ENCODE data around the gene MAML1.

The MAML1 gene

GRCh38 chr5:179812135-179812825, 79.7 kb downstream of the MAML1 start:
- no peak for DNase-seq

- no peak for DNase-seq
Observed at GRCh38 chr5:179812997-179813607, 80.5 kb downstream of the MAML1 start.

DNA sequence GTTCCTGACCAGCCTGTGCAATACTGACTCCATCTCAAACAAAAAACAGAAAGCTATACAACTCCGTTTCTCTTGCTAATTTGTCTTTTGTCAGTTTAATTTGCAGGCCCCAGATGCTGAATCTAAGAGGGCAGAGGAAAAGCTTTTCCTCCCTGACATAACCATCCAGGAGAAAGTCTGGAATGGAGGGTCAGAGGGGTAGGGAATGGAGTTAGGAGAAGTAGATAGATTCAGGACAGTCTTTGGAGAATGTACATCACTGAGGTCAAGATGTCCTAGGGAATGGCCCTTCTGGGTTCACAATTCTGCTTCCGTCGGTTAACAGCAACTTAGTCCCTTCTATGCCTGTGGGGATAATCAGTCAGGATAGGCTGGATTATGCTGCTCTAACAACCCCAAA, 81.5 kb downstream of the MAML1 start:
- DNase-seq: no peak

GRCh38 chr5:179815491-179816249, 83.0 kb downstream of the MAML1 start:
- no peak for DNase-seq

DNA sequence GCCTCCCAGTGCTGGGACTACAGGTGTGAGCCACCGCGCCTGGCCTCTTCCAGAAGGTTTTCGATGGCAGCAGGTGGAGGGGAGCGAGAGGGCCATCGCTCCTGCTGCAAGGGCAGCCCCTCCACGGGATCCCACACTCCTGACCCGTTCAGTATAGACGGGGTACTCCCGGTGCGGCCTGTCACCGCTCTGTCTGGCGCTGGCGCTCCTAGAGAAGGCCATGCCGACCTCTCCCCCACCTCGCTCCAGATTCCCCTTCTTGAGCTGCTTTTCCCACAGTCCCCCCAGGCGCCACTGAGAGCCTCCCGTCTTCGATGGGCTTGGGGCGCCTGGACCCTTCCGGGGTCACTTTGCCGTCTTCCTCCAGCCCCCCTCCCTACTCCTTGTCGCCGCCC, 83.8 kb downstream of the MAML1 start:
- no peak for DNase-seq

DNA sequence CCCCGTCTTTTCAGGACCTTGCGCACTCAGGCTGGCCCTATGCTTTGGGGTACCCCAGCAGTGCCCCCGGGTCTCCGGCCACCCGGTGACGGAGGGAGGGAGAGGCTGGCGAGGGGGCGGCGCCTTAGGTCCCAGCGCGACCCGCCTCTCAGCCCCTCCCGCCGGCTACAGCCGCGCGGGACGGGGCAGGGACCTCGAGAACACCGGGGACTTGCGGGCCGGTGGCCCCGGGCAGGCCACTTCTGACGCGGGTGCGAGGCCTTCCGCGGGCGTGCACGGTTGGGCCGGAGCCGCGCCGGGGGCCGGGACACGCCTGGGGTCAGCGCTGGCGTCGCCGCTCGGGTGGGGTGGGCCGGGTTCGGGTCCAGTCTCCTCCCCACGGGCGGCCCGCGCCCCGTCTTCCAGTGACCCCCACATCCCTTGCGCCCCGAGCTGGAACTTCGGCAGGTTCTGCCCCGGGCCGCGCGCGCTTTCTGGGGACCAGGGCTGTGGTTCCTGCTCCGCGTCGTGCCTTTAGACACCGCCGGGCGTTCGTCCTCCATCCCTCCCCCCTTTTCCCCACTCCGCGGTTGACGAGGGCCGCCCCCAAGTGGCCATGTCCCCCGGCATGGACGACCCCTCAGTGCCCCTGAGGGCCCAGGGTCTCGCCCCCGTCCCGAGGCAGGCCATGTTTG, 84.3 kb downstream of the MAML1 start:
- no peak for DNase-seq

- no peak for DNase-seq
Observed at GRCh38 chr5:179817470-179817840, 84.8 kb downstream of the MAML1 start.

DNA sequence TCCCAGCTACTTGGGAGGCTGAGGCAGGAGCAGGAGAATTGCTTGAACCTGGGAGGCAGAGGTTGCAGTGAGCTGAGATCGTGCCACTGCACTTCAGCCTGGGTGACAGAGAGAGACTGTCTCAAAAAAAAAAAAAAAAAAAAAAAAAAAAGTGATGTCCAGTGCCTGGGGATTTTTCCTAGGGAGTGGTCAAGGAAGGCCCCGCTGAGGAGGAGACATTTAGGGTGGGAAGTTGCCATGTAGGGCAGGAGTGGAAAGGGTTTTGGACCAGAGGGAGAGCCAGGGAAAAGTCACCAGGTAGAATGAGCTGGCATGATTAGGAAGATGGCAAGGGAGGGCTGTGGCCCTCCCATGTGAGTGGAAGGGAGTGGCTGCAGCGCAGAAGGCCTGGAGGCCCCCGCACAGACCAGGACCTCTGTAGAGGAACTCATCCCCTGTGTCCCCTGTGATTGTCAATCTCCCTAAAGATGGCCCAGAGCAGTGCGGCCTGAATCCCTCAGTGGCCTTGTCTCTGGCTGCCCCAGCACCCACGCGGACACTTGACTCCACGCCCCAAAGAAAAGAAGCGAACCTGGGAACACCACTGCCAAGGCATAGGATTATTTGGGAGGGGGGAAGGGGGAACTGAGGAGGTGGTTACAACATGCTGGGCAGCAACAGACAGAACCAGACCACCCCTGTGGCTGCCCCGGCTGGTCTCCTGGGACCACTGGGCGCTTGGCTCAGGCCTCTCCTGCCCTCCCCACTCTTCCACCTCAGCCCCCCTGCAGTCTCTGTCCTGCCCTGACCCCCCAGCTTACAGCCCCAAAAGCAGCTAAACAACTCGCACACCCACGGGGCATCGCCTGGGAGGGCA, 85.5 kb downstream of the MAML1 start:
- no peak for DNase-seq

DNA sequence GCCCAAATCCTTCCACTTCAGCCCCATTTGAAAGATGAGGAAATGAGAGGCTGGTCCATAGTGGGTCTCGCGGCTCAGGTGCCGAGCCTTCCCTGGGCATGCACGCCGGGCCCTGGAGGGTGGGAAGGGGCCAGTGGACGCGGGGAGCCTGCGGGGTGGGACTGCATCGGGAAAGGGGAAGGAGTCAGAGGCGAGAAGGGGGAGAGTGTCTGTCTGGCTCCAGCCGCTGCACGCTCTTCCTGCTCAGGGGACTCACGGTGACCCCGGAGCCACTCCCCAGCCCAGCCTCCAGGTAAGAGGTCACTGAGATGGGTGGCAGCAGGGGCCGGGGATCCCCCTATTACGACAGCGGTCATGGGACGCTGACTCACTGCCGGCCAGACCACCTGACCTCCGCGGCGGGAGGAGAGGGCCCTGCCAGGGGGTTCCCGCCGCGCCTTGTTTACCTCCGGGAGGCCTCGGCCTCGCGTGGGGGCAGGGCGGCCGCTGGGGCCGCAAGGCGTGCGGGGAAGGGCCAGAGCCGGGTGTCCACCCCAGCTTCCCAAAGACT, 86.2 kb downstream of the MAML1 start:
- DNase-seq: peak; percentile 33 to 58

GRCh38 chr5:179819296-179820126, 86.9 kb downstream of the MAML1 start:
- DNase-seq: peak in 1 of 2 experiments; percentile 57

DNA sequence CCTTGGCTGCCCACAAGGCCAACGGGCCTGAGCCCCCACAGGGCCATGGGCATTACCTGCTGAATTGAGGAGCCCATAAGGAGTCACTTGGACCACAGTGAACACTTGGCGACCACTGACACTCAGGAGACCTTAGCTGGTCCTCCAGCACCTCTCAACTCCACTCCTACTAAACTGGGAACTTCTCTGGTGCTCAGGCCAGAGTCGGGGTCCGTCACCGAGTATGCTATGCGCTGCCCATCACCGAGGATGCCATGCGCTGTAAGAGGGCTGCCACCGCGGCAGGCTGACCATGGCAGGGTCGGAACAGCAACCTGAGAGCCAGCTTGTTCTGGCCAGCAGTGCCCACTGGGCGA, 87.5 kb downstream of the MAML1 start:
- DNase-seq: no peak

DNA sequence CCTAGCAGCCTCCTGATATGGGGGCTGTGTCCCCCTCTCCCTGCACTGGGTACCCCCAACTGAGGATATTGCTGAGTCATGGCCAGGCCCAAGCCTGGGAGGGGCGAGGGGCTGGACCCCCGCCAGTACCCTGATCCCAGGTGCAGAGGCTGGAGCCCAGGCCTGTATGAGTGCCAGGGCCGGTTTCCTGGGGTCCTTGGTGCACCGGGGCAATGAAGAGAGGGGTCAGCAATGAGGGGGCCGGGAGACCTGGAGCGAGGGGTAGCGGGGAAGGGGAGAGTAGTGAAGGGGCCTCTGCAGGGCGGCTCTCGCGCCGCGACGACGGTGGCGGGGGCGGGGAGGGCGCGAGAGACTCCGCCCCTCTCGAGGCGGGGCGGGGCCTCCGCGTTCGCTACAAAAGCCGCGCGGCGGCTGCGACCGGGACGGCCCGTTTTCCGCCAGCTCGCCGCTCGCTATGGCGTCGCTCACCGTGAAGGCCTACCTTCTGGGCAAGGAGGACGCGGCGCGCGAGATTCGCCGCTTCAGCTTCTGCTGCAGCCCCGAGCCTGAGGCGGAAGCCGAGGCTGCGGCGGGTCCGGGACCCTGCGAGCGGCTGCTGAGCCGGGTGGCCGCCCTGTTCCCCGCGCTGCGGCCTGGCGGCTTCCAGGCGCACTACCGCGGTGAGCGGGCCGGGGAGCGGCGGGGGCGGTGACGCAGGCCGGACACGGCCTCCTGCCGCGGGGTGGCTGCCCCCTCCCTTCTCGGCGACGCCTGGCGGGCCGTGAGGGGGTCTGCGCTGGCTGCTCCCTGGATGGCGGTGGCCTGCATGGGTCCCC, 88.1 kb downstream of the MAML1 start, which contains the start of gene SQSTM1:
Gene SQSTM1, plus strand, starts transcription at position 423 of the 815 bp plus-strand sequence. Its CDS starts 32 bp downstream, at position 455.
- DNase-seq: peak; percentile 69 to 72

DNA sequence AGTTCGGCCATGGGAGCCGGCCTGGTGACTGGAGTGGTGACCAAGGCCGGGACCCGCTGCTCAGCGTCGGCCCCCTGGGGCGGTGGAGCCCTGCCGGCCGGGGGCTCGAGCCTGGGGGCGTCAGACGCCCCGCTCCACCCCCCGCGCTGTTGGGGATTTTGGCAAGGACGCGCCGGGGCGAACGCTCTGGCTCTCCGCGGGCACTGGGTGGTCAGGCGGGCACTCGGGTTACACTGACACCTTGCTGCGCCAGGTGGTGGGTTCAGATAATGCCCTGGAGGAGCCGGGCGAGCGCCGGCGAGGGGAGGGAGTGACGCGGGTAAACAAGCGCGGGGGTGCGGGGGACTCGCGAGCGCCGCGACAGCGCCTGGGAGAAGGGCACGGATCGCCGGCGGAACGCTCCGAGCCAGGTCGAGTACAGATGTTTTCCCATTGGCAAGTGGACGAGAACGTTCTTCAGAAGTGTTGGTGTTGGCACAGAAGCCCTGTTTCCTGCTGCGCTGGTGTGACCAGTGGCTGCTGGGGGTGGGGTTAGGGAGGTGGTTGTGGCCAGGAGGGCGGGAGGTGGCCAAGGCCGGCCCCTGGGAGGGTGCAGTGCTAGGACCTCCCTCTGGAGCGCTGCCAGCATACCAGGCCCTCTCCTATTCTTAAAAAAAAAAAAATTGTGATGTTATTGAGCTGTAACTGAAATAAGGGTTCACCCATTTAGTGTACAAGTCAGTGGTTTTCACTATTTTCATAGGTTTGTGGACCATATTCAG, 88.9 kb downstream of the MAML1 start:
- peak; percentile 76 to 81 for DNase-seq

GRCh38 chr5:179822059-179822432, 89.4 kb downstream of the MAML1 start:
- no peak for DNase-seq

DNA sequence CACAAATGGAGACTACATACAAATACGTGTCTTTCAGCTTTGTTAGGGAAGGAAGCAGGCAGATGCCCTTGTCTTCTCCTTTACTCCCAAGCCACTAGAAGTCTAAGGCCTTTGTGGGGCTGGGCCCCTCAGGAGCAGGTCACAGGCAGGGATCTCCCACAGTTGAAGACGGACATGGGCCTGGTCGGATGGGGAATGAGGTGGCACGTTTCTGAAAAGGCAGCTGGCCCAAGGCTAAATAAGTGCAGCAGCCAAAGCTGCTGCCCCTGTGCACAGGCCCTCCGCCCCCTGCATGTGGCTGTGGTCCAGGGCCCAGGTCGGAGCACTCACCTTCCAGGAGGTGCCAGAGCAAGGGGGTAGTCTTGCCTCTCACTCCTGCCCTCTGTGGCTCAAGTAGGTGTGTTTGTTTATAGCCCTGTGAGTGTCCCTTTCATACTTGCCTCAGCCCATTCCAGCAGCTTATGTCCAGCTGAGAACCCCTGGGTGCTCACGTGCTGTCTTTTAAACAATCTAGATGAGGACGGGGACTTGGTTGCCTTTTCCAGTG, 89.9 kb downstream of the MAML1 start:
- no peak for DNase-seq

- no peak for DNase-seq
Observed at GRCh38 chr5:179823937-179824744, 91.5 kb downstream of the MAML1 start.

GRCh38 chr5:179824745-179825112, 92.1 kb downstream of the MAML1 start:
- no peak for DNase-seq

GRCh38 chr5:179825655-179826182, 93.1 kb downstream of the MAML1 start:
- DNase-seq: no peak
